Right hindlimb (tissue), 1 donor: Measurements from ENCODE around the gene DENND2A.

ENCODE experiments used
- DNase-seq: peaks from one replicate; pipeline ENCODE4 v3.0.0-alpha.2; 2018

Gene DENND2A

DNA sequence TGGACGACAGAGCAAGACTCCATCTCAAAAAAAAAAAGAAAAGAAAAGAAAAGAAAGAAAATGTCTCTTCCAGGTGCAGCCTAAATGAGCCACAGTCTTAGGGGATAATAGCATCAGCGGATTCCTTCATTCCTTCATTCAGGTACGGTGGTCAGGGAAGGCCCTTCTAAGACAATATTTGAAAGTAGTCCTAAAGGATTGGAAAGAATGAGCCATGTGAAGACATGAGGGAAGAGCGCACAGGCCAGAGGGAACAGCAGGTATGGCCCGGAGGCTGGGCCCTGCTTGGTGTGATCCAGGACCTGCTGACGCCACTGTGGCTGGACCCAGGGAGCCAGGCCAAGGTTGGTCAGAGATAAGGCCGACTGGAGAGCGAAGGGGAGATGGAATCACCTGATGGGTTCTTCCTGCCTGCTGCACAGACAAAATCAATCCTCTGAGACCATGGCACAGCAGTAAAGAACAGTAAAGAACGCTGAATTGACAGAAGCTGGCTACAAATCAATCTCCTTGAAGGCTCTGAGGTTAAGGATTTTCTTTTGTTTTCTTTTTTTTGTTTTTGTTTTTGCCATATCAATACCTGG, 145.0 kb downstream of the DENND2A start:
- no peak for DNase-seq

DNA sequence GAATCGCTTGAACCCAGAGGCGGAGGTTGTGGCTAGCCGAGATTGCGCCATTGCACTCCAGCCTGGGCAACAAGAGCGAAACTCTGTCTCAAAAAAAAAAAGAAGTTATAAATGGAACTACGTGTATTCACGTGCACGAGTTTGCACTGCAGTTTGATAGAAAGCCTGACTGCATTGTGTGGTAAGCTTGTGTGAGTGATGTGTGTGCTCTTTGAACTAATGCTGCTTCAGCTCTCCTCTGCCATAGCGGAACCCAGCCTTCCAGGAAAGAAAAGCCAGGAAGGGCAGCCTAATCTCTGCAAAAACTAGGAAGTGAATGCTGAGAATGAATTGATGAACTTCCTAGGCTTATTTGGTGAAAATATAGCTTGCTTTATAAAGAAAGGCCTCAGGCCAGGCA, 145.7 kb downstream of the DENND2A start:
- no peak for DNase-seq

DNA sequence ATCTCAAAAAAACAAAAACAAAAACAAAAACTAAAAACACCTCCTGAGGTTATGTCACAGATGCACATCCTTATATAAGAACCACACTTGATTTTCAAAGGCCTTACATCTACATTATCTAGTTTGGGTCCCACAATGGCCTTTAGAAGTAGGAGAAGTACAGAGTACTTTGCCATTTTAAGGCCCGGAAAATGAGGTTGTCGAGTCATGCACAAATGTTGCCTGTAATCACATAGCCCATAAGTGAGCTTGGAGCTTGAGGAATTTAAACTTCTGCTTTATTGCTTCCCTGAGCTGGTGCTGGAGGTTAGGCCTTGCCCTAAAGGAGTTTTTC, 151.6 kb downstream of the DENND2A start:
- DNase-seq, result no peak

DNA sequence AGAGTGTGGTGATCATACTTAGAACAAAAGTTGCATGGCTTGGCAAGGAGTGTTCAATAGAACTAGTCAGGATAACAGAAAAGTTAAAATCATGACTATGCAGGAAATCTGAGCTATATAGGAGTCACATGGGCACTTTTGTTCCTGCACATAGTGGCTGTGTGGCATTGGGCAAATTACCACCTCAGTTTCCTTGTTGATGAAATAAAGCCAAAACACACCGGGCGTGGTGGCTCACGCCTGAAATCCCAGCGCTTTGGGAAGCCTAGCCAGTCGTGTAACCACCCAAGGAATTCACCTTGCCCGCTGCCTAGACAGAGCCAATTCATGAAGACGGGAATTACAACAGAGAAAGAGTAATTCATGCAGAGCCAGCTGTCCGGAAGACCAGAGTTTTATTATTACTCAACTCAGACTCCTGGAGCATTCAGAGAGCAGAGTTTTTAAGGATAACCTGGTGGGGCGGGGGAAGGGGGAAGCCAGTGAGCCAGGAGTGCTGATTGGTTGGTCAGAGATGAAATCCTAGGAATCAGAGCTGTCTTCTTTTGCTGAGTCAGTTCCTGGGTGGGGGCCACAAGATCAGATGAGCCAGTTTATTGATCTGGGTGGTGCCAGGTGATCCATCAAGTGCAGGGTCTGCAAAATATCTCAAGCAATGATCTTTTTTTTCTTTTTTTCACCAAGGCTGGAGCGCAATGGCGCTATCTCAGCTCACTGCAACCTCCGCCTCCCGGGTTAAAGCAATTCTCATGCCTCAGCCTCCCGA, 154.9 kb downstream of the DENND2A start:
- DNase-seq, result no peak

DNA sequence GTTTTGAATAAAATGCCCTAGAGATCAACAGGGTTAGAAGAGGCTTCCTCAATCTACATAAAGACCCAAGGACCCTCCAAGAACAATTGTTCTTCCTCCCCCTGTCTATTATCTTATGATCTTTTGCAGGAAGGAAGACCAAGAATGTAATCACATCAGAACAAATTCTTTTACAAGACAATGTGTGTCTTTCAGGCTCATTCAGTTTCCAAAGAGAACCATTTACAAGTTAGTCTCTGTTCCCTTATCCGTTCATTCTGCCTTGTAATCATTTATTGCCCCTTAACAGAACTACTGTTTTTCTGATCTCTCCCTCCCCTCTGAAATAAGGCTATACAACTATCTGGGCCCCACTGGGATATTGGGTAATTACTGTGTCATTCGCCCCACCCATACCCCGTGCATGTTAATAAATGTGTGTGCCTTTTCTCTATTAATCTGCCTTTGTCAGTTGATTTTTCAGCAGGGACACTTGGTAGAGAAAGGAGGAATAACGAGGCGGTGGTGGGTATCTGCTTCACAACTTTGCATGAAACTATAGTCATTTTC, 155.6 kb downstream of the DENND2A start:
- DNase-seq, result no peak

DNA sequence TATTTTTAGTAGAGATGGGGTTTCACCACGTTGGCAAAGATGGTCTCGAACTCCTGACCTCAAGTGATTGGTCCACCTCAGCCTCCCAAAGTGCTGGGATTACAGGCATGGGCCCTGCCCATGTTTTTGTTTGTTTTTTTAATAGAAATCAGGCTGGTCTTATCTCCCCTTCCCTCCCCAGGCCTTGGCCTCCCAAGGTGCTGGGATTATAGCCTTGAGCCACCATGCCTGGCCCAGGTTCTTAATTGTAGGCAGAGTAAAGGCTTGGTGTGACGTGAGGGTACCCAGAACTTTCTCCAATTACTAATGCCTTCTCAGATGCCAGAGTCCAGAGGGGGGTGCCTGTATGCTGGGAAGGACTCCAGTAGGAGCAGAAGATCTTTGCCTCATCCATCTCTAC, 156.1 kb downstream of the DENND2A start:
- no peak for DNase-seq

DNA sequence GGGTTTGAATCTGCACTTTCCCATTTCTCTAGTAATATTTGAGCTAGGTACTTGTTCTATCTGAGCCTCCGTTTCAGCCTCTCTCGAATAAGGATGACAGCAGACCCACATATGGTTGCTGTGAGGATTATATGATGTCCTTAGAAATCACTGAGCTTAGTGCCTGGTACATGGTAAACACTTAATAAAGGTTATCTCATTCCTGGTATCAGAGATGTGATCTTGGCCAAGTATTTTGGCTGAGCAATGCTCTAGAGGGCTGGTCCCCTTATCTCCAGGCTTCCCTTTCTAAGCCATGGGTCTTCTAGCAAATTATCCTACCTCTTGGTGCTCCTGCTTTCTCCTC, 160.9 kb downstream of the DENND2A start:
- DNase-seq, result no peak

DNA sequence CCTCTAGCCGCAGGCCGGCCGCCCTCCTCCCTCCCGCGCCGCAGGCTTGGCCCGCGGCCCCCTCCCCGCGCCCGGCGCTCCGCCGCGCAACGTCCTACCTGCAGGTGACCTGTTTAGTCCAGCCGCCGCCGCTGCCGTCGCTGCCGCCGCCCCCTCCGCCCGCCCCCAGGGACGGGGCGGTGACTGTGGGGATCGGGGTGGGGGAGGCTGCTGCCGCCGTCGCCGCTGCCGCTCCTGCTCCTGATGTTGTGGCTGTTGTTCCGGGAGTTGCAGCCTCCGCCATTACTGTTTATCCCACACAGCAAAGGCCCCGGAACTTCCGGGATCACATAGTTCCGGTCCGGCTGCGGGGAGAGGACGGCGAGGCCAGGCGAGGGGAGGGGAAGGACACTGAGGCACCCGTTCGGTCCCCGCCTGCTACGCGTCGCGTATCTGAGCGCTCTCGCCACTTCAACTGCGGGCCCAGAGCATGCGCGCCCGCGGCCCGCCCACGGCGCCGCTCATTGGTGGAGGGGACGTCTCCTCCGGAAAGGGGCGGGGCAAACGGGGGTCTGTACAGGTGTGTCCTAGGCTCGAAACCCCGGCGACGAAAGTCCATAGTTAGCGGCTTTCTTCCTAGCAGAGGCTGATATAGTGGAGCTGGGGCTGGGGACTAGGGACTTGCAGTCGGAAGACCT, 161.4 kb downstream of the DENND2A start, which contains the start of gene MKRN1:
Gene MKRN1 (minus strand): TSS at position 444 of the 677 bp plus-strand sequence. CDS start 161 bp downstream, at position 283.
- DNase-seq, result peak; percentile 96

DNA sequence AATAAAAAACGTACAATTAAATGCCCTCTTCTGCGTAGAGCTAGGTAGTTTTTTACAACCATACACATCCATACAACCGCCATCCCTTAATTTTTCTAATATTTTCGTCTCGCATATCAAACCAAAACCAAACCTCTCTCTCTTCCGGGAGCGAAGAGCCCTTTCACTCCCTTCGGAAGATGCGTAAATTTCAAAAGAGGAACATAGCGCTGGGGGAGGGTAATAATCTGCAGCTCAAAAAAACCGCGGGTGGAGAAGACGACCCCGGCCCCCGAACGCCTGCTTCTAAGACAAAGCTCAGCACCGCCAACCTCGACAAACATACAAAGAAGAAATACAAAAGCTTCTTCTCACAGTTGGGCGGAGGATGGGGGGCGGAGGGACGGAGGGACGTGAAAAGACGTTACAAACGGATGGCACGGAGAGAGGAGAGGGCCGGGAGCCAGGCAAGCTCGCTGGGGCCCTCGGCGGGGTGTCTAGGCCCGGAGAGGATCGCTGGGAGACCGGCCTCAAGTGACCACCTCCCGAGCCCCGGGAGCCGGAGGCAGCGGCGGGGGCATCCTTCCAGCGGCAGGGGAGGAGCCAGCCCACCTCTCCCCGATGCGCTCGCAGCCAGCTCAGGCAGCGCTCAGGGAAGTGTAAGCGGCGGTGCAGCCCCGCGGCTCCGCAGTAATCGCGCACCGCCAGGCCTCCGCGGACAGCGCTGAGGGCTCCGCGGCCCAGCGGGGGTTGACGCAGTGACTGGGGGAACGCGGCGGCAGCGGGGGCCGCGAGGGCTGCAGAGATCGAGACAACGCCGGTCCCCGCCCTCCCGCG, 162.2 kb downstream of the DENND2A start:
- DNase-seq, result peak; percentile 54

DNA sequence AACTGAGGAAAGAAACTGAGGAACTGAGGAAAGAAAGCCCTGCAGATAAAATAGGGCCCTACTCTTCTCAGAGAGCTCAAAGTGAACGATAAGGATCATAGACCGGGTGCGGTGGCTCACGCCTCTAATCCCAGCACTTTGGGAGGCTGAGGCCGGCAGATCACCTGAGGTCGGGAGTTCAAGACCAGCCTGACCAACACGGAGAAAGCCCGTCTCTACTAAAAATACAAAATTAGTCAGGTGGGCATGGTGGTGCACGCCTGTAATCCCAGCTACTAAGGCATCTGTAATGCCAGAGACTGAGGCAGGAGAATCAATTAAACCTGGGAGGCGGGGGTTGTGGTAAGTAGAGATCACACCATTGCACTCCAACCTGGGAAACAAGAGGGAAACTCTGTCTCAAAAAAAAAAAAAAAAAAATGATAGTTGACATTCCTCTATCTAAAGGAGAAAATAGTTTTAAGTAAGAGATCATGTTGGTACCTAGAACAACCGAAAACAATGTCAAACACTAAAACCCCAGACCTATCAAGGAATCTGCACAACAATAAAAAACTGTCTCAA, 163.8 kb downstream of the DENND2A start:
- DNase-seq, result no peak

DNA sequence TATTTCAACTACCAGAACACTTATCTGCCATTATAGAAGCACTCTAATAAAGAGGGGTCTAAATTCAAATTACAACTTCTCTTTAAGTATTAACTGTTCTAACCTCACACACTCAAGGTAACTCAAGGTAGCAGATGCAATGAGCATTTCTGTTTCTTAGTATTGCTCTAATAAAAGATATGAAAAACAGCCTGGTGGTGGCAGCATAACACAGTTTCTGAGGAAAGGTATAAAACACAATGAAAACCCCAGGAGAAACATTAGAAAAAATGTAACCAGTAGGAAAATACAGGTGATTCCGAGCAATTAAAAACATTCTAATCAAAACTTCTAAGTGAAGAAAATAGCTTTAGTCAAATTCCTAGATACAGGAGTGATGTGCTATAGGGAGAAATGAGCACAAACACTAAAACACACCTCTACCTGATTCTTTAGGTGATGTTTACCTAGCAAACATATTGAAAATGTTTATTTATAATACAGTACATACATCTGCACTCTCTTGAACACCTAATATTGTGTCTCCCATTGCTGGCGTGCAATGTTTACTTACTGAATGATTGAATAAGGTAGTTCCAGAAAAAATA, 164.8 kb downstream of the DENND2A start:
- no peak for DNase-seq
